BJ (cell line): ENCODE measurements around the gene RABGAP1. TPM values are rescaled to one million over a fixed set of nuclear protein-coding genes. Genes with fewer than 3 reads are reported as not detected.

Source experiments
- CTCF ChIA-PET: fragments of 350-600 bp; formaldehyde crosslinking; extraction: SDS; loops from one replicate; lab custom pipeline; 2021; ENCODE audit warnings: antibody characterized with exemption, inconsistent platforms; lab: Yijun Ruan, JAX
- POLR2A ChIA-PET: fragments of 300-600 bp; sonication (Branson Sonifier 250); formaldehyde crosslinking; extraction: SDS; loops from one replicate; lab custom pipeline; 2021; ENCODE audit warnings: antibody characterized with exemption; lab: Charles Lee
- DNase-seq: peaks from one replicate; pipeline ENCODE4 v3.0.0-alpha.2; 2011; ENCODE audit warnings: low read depth
- H3K27me3 ChIP-seq: 2 replicates; pipeline ENCODE4 v1.6.0; 2011; ENCODE audit warnings: low read length; ENCODE audit not compliant: control insufficient read depth, insufficient read depth
- H3K36me3 ChIP-seq: 2 replicates; pipeline ENCODE4 v1.5.1; 2011; ENCODE audit warnings: low read length; ENCODE audit not compliant: control insufficient read depth, insufficient read depth
- H3K4me3 ChIP-seq: 2 replicates; pipeline ENCODE4 v1.5.1; 2011; ENCODE audit warnings: low read depth, mild to moderate bottlenecking, control low read depth, low read length
- polyA plus RNA-seq: library from polyadenylated mRNA; depleted of rRNA; stranded (reverse); fragments of >200 nt; gene quantifications from 2 replicates; pipeline ENCODE4 v1.2.3, GENCODE V29; 2011
- TF ChIP-seq, protein P1 (sequence below): IDR thresholded peaks from 2 replicates; pipeline ENCODE4 v1.5.1; 2011; ENCODE audit warnings: low read depth, mild to moderate bottlenecking, control low read depth, inconsistent platforms, low read length, moderate library complexity; ENCODE audit not compliant: insufficient read depth

RABGAP1 gene
- polyA plus RNA-seq, 1 experiment = 30.8 TPM

DNA sequence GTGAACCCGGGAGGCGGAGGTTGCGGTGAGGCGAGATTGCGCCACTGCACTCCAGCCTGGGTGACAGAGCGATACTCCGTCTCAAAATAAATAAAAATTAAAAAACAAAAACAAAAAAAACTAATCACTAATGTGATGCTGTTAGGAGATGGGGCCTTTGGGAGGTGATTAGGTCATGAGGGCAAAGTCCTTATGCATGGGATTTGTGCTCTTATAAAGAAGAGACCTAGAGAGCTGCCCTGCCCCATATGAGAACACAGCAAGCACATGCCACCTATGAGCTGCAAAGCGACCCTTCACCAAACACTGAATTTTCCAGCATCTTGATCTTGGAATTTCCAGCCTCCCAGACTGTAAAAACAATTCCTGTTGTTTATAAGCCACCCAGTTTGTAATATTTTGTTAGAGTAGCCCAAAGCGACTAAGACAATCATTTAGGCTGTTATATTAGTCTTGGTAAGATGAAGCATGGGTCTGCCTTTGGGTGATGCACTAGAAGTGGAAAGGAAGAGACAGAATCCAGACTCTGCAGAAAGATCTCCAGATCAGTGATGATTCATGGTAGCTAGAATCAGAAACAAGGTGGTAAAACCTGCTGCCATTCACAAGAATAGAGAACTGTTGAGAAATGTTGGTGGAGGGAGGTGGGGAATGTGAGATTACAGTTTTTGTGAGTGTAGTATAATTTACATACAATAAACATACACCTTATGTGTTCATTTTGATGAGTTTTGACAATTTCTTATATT lies 118.8 kb downstream of the RABGAP1 start:
- POLR2A ChIA-PET = no interaction called here
- CTCF ChIA-PET = interaction anchor here (0.6 kb wide), 1 partner anchor 73 kb away, joined by 3 read pairs; no protein-coding TSS in a partner anchor

DNA sequence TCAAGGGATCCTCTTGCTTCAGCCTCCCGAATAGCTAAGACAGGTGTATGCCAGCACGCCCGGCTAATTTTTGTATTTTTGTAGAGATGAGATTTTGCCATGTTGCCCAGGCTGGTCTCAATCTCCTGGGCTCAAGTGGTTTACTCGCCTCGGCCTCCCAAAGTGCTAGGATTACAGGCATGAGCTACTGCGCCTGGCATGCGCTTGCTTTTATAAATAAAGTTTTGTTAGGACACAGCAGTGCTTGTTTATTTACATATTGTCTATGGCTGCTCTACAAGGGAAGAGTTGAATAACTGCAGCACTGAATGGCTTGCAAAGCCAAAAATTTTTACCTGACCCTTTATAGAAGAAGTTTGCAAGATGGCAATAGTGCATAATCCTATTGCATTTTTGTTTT lies 120.4 kb downstream of the RABGAP1 start:
- no peak for DNase-seq
- no peaks in the 10 kb centered on the region for H3K27me3 ChIP-seq
- ChIA-PET CTCF (no interaction called here), POLR2A (no interaction called here)
- 0 out of 2 replicates have a peak, but pooled peaks cover under 1% of the 10 kb centered on the region for H3K36me3 ChIP-seq
- TF ChIP-seq, protein P1, sequence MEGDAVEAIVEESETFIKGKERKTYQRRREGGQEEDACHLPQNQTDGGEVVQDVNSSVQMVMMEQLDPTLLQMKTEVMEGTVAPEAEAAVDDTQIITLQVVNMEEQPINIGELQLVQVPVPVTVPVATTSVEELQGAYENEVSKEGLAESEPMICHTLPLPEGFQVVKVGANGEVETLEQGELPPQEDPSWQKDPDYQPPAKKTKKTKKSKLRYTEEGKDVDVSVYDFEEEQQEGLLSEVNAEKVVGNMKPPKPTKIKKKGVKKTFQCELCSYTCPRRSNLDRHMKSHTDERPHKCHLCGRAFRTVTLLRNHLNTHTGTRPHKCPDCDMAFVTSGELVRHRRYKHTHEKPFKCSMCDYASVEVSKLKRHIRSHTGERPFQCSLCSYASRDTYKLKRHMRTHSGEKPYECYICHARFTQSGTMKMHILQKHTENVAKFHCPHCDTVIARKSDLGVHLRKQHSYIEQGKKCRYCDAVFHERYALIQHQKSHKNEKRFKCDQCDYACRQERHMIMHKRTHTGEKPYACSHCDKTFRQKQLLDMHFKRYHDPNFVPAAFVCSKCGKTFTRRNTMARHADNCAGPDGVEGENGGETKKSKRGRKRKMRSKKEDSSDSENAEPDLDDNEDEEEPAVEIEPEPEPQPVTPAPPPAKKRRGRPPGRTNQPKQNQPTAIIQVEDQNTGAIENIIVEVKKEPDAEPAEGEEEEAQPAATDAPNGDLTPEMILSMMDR = no peak
- no peak overlapping the region for H3K4me3 ChIP-seq

More for the DNA sequence above, 118.8 kb downstream of the RABGAP1 start:
- TF ChIP-seq, protein P1 = no peak
- H3K36me3 ChIP-seq = peaks cover 1% of the 10 kb centered on the region; the same call in 1 of the 2 replicates
- no peak for DNase-seq
- H3K27me3 ChIP-seq = no peaks in the 10 kb centered on the region
- no peak overlapping the region for H3K4me3 ChIP-seq

DNA sequence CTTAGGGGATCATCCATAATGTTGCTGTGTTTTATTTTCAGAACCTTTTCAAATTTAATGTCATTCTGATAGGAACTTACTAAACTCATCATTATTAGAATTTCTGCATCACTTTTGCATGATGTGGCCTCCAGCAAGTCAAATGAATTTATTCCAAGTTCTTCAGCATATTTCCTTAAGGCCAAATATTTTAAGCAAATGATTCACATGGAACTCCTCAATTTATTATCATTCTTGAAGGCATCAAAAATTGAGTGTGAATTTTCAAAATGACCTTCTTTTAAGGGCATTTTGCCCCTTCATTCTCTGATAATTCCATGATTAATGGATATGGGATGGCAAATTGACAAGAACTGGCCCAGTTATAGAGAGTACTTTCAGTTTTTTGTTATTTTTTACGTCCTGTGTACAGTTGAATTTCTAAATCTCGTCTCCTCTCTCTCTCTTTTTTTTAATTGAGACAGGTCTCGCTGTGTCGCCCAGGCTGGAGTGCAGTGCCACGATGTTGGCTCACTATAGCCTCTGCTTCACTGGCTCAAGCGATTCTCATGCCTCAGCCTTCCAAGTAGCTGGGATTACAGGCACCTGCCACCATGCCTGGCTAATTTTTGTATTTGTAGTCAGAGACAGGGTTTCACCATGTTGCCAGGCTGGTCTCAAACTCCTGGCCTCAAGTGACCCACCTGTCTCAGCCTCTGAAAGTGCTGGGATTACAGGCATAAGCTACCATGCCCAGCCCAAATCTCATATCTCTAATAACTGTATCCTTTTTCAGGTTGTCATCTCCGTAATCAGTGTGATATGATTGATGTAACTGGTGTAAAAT lies 121.7 kb downstream of the RABGAP1 start:
- no peak overlapping the region for H3K4me3 ChIP-seq
- ChIA-PET POLR2A (no interaction called here), CTCF (interaction anchor here (1.1 to 1.8 kb wide), 4 partner anchors 11 to 164 kb away, joined by 3 to 5 read pairs (median 4); no protein-coding TSS in a partner anchor)
- H3K36me3 ChIP-seq = 0 out of 2 replicates have a peak, but pooled peaks cover 1% of the 10 kb centered on the region
- DNase-seq = no peak
- TF ChIP-seq, protein P1 = no peak
- no peaks in the 10 kb centered on the region for H3K27me3 ChIP-seq

DNA sequence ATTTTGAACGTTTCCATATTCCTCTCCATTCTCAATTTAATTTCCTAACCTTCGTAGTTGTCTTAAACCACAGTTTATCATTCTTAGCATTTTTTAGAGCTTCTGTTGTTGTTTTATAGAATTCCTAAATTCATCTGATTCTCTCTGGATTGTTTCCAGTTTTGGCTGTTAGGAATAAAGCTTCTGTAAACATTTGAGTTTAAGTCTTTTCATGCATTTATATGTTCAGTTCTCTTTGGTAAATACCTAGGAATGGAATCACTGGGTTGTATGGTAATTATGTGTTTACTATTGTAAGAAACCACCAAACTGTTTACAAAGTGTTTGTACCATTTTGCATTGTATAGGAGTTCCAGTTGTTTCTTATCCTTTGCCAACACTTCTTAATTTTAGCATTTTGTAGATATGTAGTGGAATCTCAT lies 122.4 kb downstream of the RABGAP1 start:
- CTCF ChIA-PET = interaction anchor here (1.1 to 1.8 kb wide), 4 partner anchors 10 to 163 kb away, joined by 3 to 5 read pairs (median 4); no protein-coding TSS in a partner anchor

More for the DNA sequence above, 122.4 kb downstream of the RABGAP1 start:
- H3K4me3 ChIP-seq = no peak overlapping the region
- H3K36me3 ChIP-seq = 0 out of 2 replicates have a peak, but pooled peaks cover 1% of the 10 kb centered on the region
- DNase-seq = peak; percentile 65
- TF ChIP-seq, protein P1 = no peak
- H3K27me3 ChIP-seq = no peaks in the 10 kb centered on the region
- POLR2A ChIA-PET = no interaction called here
